A549 (cell line): ENCODE measurements around the gene ASXL2. TPM values are rescaled to one million over a fixed set of nuclear protein-coding genes. Genes with fewer than 3 reads are reported as not detected.
A peak's percentile ranks its signal among the peaks of the same experiment; 100 is the strongest.
"Not testable (repeated sequence)": the region's sequence is repeated elsewhere in the genome, so short reads cannot be mapped to it uniquely, and the experiment has no call there.

ENCODE experiments used
- ATAC-seq, 2 experiments: fragments of 200-7000 bp in 1 of 2; fragments of >200 bp in 1 of 2; cut with Nextera tagmentation in 1 of 2; cut with Tn5 transposase in 1 of 2; 3 replicates each; pipeline versions ENCODE4 v1.8.0 to v1.9.1; 2018 to 2020; ENCODE audit warnings: mild to moderate bottlenecking in 1 of 2, moderate library complexity in 1 of 2
- CTCF ChIA-PET: fragments of 300-600 bp; sonication (Branson Sonifier 250); formaldehyde crosslinking; extraction: SDS; loops from one replicate; lab custom pipeline; 2021; ENCODE audit warnings: antibody characterized with exemption, inconsistent platforms; lab: Yijun Ruan, JAX
- POLR2A ChIA-PET: fragments of 350-600 bp; formaldehyde crosslinking; extraction: SDS; loops from one replicate; lab custom pipeline; 2021; ENCODE audit warnings: antibody characterized with exemption, inconsistent platforms; lab: Yijun Ruan, JAX
- DNase-seq, 2 experiments: peaks; one replicate each; pipeline versions ENCODE4 v3.0.0 to v3.0.0-alpha.2; 2011 to 2016; ENCODE audit warnings: low read depth in 1 of 2, low spot score in 1 of 2
- FAIRE-seq: peaks from 2 replicates; lab custom pipeline; 2011; peaks lifted over from hg19 to GRCh38; lab: Jason Lieb, UNC
- H3K27ac ChIP-seq, 2 experiments: fragments of >200 bp; sonication (Bioruptor Twin); formaldehyde crosslinking; 3 replicates each; pipeline ENCODE4 v1.5.1; 2016 to 2017
- H3K4me1 ChIP-seq: fragments of >200 bp; sonication (Bioruptor Twin); formaldehyde crosslinking; 3 replicates; pipeline ENCODE4 v1.6.1; 2016
- H3K4me2 ChIP-seq: fragments of >200 bp; sonication (Bioruptor Twin); formaldehyde crosslinking; 3 replicates; pipeline ENCODE4 v1.6.1; 2016
- H3K4me3 ChIP-seq: fragments of >200 bp; sonication (Bioruptor Twin); formaldehyde crosslinking; 3 replicates; pipeline ENCODE4 v1.5.1; 2016
- H3K9me3 ChIP-seq: fragments of >200 bp; sonication (Bioruptor Twin); formaldehyde crosslinking; 3 replicates; pipeline ENCODE4 v1.6.1; 2016
- EHF ChIP-seq: fragments of 250-450 bp; sonication (Bioruptor Pico); IDR thresholded peaks from 2 replicates; pipeline ENCODE4 v1.5.0; 2020; ENCODE audit warnings: mild to moderate bottlenecking
- FOSB ChIP-seq: fragments of 250-450 bp; sonication (Bioruptor Pico); IDR thresholded peaks from 2 replicates; pipeline ENCODE4 v1.5.0; 2020; ENCODE audit warnings: mild to moderate bottlenecking, moderate library complexity
- FOSL2 ChIP-seq, 2 experiments: fragments of 450-650 bp in 1 of 2; fragments of >200 bp in 1 of 2; sonication (Bioruptor Twin) in 1 of 2; formaldehyde crosslinking; IDR thresholded peaks; 2 replicates each; pipeline versions ENCODE4 v1.5.0 to v1.6.1; 2016 to 2020; ENCODE audit warnings: mild to moderate bottlenecking in 1 of 2, moderate library complexity in 1 of 2
- HDAC2 ChIP-seq: fragments of 200-600 bp; sonication (generic); IDR thresholded peaks from 2 replicates; pipeline ENCODE4 v1.6.1; 2016
- HOXB13 ChIP-seq: fragments of 250-450 bp; sonication (Bioruptor Pico); IDR thresholded peaks from 2 replicates; pipeline ENCODE4 v1.5.0; 2020; ENCODE audit warnings: low read depth, mild to moderate bottlenecking, moderate library complexity
- HOXB5 ChIP-seq: fragments of 250-450 bp; sonication (Bioruptor Pico); IDR thresholded peaks from 2 replicates; pipeline ENCODE4 v1.5.0; 2020; ENCODE audit warnings: mild to moderate bottlenecking, moderate library complexity
- KDM1A ChIP-seq: fragments of 200-600 bp; sonication (generic); IDR thresholded peaks from 2 replicates; pipeline ENCODE4 v1.6.1; 2016; ENCODE audit warnings: low read depth, mild to moderate bottlenecking
- MAZ ChIP-seq: fragments of 150-350 bp; IDR thresholded peaks from 2 replicates; pipeline ENCODE4 v1.6.1; 2014; ENCODE audit warnings: antibody characterized with exemption, low read depth, low read length, borderline replicate concordance
- NPAS2 ChIP-seq: fragments of 250-450 bp; sonication (Bioruptor Pico); IDR thresholded peaks from 2 replicates; pipeline ENCODE4 v1.8.0; 2022; ENCODE audit warnings: mild to moderate bottlenecking, moderate library complexity, borderline replicate concordance
- POLR2A ChIP-seq: IDR thresholded peaks from 2 replicates; pipeline ENCODE4 v1.6.1; 2012; ENCODE audit warnings: mild to moderate bottlenecking, low read length
- RCOR1 ChIP-seq: fragments of 150-350 bp; IDR thresholded peaks from 2 replicates; pipeline ENCODE4 v1.6.1; 2014; ENCODE audit warnings: antibody characterized with exemption, low read length, low read depth
- RFX5 ChIP-seq: fragments of 450-650 bp; IDR thresholded peaks from 2 replicates; pipeline ENCODE4 v1.7.1; 2014; ENCODE audit warnings: antibody characterized with exemption, mild to moderate bottlenecking, moderate library complexity
- TFCP2L1 ChIP-seq: fragments of 250-450 bp; sonication (Bioruptor Pico); IDR thresholded peaks from 2 replicates; pipeline ENCODE4 v1.5.0; 2021; ENCODE audit warnings: mild to moderate bottlenecking
- ZFP36 ChIP-seq: fragments of 450-650 bp; IDR thresholded peaks from 2 replicates; pipeline ENCODE4 v1.6.1; 2014; ENCODE audit warnings: borderline replicate concordance; ENCODE audit not compliant: partially characterized antibody
- ZNF302 ChIP-seq: fragments of 250-450 bp; sonication (Bioruptor Pico); IDR thresholded peaks from 2 replicates; pipeline ENCODE4 v1.9.0; 2021; ENCODE audit warnings: inconsistent platforms, mild to moderate bottlenecking, moderate library complexity
- WGBS: methylation state at CpG from one replicate; pipeline ENCODE4 v1.1.6; 2017; ENCODE audit errors: missing lambda C conversion rate; 5-methylcytosine and 5-hydroxymethylcytosine counted together
- polyA plus RNA-seq, 4 experiments: library from polyadenylated mRNA; depleted of rRNA in 3 of 4; stranded (reverse); fragments of >200 nt; fragmentation: RNase III in 1 of 4; extraction: RNeasy Plus Mini Kit Qiagen cat#74134 plus additional on column Dnase treatment in 1 of 4; gene quantifications; 2 replicates in 3 of 4; 3 replicates in 1 of 4; pipeline ENCODE4 v1.2.3, GENCODE V29; 2011 to 2017
- TF ChIP-seq, protein P1 (sequence below): fragments of 250-450 bp; sonication (Bioruptor Pico); IDR thresholded peaks from 2 replicates; pipeline ENCODE4 v1.5.0; 2021; ENCODE audit warnings: mild to moderate bottlenecking, moderate library complexity, borderline replicate concordance
- TF ChIP-seq, protein P2 (sequence below): fragments of >200 bp; sonication (Bioruptor Twin); formaldehyde crosslinking; IDR thresholded peaks from 2 replicates; pipeline ENCODE4 v1.6.1; 2016
- TF ChIP-seq, protein P3 (sequence below): fragments of 450-650 bp; IDR thresholded peaks from 2 replicates; pipeline ENCODE4 v1.6.1; 2014; ENCODE audit warnings: antibody characterized with exemption
- TF ChIP-seq, protein P4 (sequence below): fragments of >200 bp; sonication (Bioruptor Twin); formaldehyde crosslinking; IDR thresholded peaks from 3 replicates; pipeline ENCODE4 v1.5.1; 2016

Gene ASXL2
- polyA plus RNA-seq, 2 of the 4 experiments (the other 2 are of a cell fraction), result 10.3 to 26.4 TPM

DNA sequence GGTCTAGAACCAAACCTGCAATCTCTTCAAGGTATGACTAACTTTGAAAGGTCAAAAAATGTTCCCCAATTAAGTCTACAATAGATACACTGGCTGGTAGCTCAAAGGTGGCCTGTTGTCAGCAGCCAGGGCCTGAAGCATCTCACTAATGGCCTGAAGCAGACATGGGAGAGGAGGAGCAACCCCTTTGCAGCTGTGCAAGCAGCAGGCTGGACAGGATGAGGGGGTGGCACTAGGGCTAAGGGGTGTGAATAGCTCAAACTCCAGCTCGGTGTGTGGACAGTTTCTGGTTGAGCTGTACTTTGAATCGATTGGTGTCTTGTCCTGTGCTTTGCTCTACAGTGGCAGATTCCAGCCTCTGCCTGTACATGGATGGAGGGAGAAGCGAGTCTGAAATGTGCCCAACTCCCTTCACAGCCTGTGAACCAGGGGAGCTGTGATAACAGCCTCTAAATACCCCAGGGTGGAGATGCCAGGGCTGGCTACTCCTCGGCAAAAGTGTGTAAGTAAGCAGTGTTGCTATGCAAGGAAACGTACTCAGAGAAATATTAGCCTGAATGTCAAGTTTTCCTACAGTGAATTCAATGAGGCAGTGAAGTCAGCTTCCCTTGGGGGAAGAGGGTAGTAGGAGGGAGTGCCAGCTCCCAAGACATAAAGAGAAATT is 170.2 kb downstream of the ASXL2 start:
- WGBS, result 62% methylated on average over 5 of the region's 5 CpGs
- no peak overlapping the region for H3K27ac ChIP-seq
- no peak for FAIRE-seq
- CTCF ChIA-PET, result interaction anchor here (0.7 to 5.8 kb wide), 8 partner anchors 8 to 441 kb away, joined by 3 to 46 read pairs (median 4); no protein-coding TSS in a partner anchor
- H3K4me1 ChIP-seq, result peaks cover 12% of the 10 kb centered on the region; the same call in 2 of the 3 replicates
- H3K9me3 ChIP-seq, result no peaks in the 10 kb centered on the region
- POLR2A ChIA-PET, result no interaction called here
- no peak for DNase-seq
- ATAC-seq, result peak; percentile 58 to 59; a peak in 5 of 6 replicates
- TF ChIP-seq, protein P1, sequence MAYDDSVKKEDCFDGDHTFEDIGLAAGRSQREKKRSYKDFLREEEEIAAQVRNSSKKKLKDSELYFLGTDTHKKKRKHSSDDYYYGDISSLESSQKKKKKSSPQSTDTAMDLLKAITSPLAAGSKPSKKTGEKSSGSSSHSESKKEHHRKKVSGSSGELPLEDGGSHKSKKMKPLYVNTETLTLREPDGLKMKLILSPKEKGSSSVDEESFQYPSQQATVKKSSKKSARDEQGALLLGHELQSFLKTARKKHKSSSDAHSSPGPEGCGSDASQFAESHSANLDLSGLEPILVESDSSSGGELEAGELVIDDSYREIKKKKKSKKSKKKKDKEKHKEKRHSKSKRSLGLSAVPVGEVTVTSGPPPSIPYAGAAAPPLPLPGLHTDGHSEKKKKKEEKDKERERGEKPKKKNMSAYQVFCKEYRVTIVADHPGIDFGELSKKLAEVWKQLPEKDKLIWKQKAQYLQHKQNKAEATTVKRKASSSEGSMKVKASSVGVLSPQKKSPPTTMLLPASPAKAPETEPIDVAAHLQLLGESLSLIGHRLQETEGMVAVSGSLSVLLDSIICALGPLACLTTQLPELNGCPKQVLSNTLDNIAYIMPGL (CRISPR knock-in tag), result no peak
- no peak for TF ChIP-seq ZFP36
- TF ChIP-seq EHF, result no peak
- TF ChIP-seq FOSL2 (IDR thresholded peaks at IDR 0.05), result no peak
- TF ChIP-seq FOSL2 (CRISPR knock-in tag; IDR thresholded peaks at IDR 0.05), result no peak
- TF ChIP-seq, protein P2, sequence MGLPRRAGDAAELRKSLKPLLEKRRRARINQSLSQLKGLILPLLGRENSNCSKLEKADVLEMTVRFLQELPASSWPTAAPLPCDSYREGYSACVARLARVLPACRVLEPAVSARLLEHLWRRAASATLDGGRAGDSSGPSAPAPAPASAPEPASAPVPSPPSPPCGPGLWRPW, result no peak
- TF ChIP-seq KDM1A, result no peak
- no peak for TF ChIP-seq ZNF302 (CRISPR knock-in tag)
- TF ChIP-seq NPAS2, result no peak
- TF ChIP-seq, protein P3, sequence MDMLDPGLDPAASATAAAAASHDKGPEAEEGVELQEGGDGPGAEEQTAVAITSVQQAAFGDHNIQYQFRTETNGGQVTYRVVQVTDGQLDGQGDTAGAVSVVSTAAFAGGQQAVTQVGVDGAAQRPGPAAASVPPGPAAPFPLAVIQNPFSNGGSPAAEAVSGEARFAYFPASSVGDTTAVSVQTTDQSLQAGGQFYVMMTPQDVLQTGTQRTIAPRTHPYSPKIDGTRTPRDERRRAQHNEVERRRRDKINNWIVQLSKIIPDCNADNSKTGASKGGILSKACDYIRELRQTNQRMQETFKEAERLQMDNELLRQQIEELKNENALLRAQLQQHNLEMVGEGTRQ, result no peak
- TF ChIP-seq HOXB13, result no peak
- no peak for TF ChIP-seq POLR2A
- TF ChIP-seq MAZ, result no peak
- no peak for TF ChIP-seq FOSB (CRISPR knock-in tag)
- TF ChIP-seq HDAC2, result no peak
- no peak for TF ChIP-seq TFCP2L1 (CRISPR knock-in tag)
- no peak for TF ChIP-seq RCOR1
- TF ChIP-seq HOXB5 (CRISPR knock-in tag), result no peak
- TF ChIP-seq, protein P4, sequence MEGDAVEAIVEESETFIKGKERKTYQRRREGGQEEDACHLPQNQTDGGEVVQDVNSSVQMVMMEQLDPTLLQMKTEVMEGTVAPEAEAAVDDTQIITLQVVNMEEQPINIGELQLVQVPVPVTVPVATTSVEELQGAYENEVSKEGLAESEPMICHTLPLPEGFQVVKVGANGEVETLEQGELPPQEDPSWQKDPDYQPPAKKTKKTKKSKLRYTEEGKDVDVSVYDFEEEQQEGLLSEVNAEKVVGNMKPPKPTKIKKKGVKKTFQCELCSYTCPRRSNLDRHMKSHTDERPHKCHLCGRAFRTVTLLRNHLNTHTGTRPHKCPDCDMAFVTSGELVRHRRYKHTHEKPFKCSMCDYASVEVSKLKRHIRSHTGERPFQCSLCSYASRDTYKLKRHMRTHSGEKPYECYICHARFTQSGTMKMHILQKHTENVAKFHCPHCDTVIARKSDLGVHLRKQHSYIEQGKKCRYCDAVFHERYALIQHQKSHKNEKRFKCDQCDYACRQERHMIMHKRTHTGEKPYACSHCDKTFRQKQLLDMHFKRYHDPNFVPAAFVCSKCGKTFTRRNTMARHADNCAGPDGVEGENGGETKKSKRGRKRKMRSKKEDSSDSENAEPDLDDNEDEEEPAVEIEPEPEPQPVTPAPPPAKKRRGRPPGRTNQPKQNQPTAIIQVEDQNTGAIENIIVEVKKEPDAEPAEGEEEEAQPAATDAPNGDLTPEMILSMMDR, result no peak
- TF ChIP-seq RFX5, result no peak
- no peak overlapping the region for H3K4me2 ChIP-seq
- H3K4me3 ChIP-seq, result no peak overlapping the region

DNA sequence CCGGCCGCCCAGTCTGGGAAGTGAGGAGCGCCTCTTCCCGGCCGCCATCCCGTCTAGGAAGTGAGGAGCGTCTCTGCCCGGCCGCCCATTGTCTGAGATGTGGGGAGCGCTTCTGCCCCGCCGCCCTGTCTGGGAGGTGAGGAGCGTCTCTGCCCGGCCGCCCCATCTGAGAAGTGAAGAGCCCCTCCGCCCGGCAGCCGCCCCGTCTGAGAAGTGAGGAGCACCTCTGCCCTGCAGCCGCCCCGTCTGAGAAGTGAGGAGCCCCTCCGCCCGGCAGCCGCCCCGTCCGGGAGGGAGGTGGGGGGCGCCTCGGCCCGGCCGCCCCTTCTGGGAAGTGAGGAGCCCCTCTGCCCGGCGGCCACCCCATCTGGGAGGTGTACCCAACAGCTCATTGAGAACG is 172.7 kb downstream of the ASXL2 start:
- H3K9me3 ChIP-seq, H3K27ac ChIP-seq, H3K4me3 ChIP-seq, ATAC-seq, FAIRE-seq, DNase-seq, H3K4me2 ChIP-seq, CTCF ChIA-PET, POLR2A ChIA-PET: not testable (repeated sequence)
- WGBS, result 87% methylated on average over 21 of the region's 33 CpGs
- H3K4me1 ChIP-seq, result peaks cover 14% of the 10 kb centered on the region; the same call in 2 of the 3 replicates
